ENCODE measurements around the gene KIF5A.
A peak's percentile ranks its signal among the peaks of the same experiment; 100 is the strongest.

KIF5A gene

GRCh38 chr12:57520053-57520818 is 29.6 kb upstream of the KIF5A start, which contains the start of gene DDIT3:
TSS of gene DDIT3 (minus strand) at chr12:57520514. CDS start at chr12:57517406, 3,108 bp downstream.
- peak; percentile 98 for DNase-seq (ENCODE audit: low spot score)

- no peak for DNase-seq (ENCODE audit: low spot score)
Measured at GRCh38 chr12:57521525-57522010, 28.3 kb upstream of the KIF5A start.

- peak; percentile 92 for DNase-seq (ENCODE audit: low spot score)
Measured at GRCh38 chr12:57522011-57522886, 27.6 kb upstream of the KIF5A start, which contains the start of gene MBD6. TSS of gene MBD6 (plus strand) at chr12:57522824. CDS start at chr12:57524304, 1,480 bp downstream.

GRCh38 chr12:57522887-57523705 is 26.7 kb upstream of the KIF5A start:
- DNase-seq (ENCODE audit: low spot score), result peak; percentile 71

GRCh38 chr12:57523706-57524614 is 25.9 kb upstream of the KIF5A start:
- no peak for DNase-seq (ENCODE audit: low spot score)

GRCh38 chr12:57524814-57525614 is 24.8 kb upstream of the KIF5A start:
- no peak for DNase-seq (ENCODE audit: low spot score)

- no peak for DNase-seq (ENCODE audit: low spot score)
Measured at GRCh38 chr12:57525615-57526383, 24.0 kb upstream of the KIF5A start.

- DNase-seq (ENCODE audit: low spot score), result no peak
Measured at GRCh38 chr12:57526477-57527126, 23.2 kb upstream of the KIF5A start.

- no peak for DNase-seq (ENCODE audit: low spot score)
Measured at GRCh38 chr12:57527184-57527583, 22.7 kb upstream of the KIF5A start.

- DNase-seq (ENCODE audit: low spot score), result no peak
Measured at GRCh38 chr12:57528176-57528575, 21.7 kb upstream of the KIF5A start.

- no peak for DNase-seq (ENCODE audit: low spot score)
Measured at GRCh38 chr12:57528831-57529555, 20.9 kb upstream of the KIF5A start.

GRCh38 chr12:57529831-57530230 is 20.0 kb upstream of the KIF5A start:
- no peak for DNase-seq (ENCODE audit: low spot score)

GRCh38 chr12:57530396-57531142 is 19.3 kb upstream of the KIF5A start:
- no peak for DNase-seq (ENCODE audit: low spot score)

- DNase-seq (ENCODE audit: low spot score), result no peak
Measured at GRCh38 chr12:57531836-57532235, 18.0 kb upstream of the KIF5A start.

GRCh38 chr12:57533108-57533507 is 16.7 kb upstream of the KIF5A start:
- DNase-seq (ENCODE audit: low spot score), result no peak

GRCh38 chr12:57534250-57534649 is 15.6 kb upstream of the KIF5A start:
- DNase-seq (ENCODE audit: low spot score), result no peak

- no peak for DNase-seq (ENCODE audit: low spot score)
Measured at GRCh38 chr12:57534991-57535543, 14.8 kb upstream of the KIF5A start.

Data from RKO (cell line).